ENCODE measurements around the gene DAND5. TPM values are rescaled to one million over a fixed set of nuclear protein-coding genes. Genes with fewer than 3 reads are reported as not detected.
A peak's percentile ranks its signal among the peaks of the same experiment; 100 is the strongest.
"Not testable (repeated sequence)": the region's sequence is repeated elsewhere in the genome, so short reads cannot be mapped to it uniquely, and the experiment has no call there.

Gene DAND5
- total and polyA plus RNA-seq, 9 donors, result 0.11 to 0.15 TPM; not detected in 7

DNA sequence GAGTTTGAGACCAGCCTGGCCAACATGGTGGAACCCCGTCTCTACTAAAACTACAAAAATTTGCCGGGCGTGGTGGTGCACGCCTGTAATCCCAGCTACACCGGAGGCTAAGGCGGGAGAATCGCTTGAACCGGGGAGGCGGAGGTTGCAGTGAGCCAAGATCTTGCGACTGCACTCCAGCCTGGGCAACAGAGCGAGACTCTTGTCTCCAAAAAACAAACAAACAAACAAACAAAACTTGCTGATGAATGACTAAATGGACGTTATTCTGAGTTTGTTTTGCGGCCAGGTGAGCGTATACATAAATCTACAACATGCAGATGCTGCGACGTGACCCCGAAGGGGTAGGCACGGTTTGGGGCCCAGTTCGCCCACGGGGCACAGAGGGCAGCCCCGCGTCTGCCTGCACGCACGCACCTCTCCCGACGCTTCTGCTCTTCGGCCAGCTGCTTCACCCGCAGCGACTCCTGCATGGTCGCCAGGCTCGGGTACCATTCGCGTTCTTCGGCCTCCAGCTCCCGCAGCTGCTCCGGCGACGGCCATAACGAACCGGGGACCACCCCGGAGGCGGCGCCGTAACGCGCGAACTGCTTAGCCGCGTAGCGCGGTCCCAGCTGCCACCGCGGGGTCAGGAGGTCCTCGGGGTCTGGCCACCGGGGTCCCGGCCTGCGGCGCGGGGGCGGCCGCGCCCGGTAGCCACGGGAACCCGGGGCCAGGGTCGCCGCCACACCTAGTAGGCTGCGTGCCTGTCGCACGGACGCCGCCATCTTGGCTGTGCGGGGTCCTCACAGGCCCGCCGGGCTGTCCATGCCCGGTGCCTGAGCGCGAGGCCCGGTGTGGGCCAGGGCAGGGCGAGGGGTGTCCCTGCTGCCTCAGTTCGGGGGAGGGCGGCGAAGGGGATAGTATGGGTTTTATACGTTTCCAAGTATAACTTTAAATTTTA lies 12.7 kb upstream of the DAND5 start, which contains the start of gene GADD45GIP1:
Gene GADD45GIP1, minus strand, starts transcription at position 778 of the 943 bp plus-strand sequence. Its CDS starts 11 bp downstream, at position 767.
- Histone ChIP-seq H3K36me3 (no peaks in the 10 kb centered on the region), H3K4me3 (peak within 1 kb of the TSS; percentile 76), H3K27ac (peak within 1 kb of the TSS; percentile 43 to 78), H3K27me3 (no peaks in the 10 kb centered on the region), H3K4me1 (ENCODE audit: insufficient read depth) (peaks cover 5% of the 10 kb centered on the region), H3K9me3 (no peaks in the 10 kb centered on the region)
- peak; percentile 72 to 85 (median 80) for DNase-seq
- intact Hi-C loops (cut with DNase I), result no loop called here
- 3 to 5% (median 5%) methylated on average over 73 to 84 of the region's 84 CpGs for WGBS, 3 donors
- TF ChIP-seq, protein P1, sequence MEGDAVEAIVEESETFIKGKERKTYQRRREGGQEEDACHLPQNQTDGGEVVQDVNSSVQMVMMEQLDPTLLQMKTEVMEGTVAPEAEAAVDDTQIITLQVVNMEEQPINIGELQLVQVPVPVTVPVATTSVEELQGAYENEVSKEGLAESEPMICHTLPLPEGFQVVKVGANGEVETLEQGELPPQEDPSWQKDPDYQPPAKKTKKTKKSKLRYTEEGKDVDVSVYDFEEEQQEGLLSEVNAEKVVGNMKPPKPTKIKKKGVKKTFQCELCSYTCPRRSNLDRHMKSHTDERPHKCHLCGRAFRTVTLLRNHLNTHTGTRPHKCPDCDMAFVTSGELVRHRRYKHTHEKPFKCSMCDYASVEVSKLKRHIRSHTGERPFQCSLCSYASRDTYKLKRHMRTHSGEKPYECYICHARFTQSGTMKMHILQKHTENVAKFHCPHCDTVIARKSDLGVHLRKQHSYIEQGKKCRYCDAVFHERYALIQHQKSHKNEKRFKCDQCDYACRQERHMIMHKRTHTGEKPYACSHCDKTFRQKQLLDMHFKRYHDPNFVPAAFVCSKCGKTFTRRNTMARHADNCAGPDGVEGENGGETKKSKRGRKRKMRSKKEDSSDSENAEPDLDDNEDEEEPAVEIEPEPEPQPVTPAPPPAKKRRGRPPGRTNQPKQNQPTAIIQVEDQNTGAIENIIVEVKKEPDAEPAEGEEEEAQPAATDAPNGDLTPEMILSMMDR (IDR thresholded peaks at IDR 0.05), result no peak
- TF ChIP-seq EP300 (IDR thresholded peaks at IDR 0.05) (no peak), POLR2A (IDR thresholded peaks at IDR 0.05) (peak; percentile 71)

DNA sequence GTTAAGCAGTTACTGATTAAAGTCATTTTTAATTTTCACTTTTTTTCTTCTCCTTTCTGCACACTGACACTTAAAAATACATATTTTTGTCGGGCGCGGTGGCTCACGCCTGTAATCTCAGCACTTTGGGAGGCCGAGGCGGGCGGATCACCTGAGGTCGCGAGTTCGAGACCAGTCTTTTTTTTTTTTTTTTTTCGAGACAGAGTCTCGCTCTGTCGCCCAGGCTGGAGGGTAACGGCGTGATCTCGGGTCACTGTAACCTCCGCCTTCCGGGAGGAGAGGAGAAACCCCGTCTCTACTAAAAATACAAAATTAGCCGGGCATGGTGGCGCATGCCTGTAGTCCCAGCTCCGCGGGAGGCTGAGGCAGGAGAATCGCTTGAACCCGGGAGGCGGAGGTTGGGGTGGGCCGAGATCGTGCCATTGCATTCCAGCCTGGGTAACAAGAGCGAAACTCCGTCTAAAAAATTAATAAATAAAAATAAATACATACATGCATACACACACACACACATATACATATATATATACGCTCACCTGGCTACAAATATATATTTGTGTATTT lies 11.9 kb upstream of the DAND5 start:
- H3K27ac ChIP-seq, result peak overlapping the region; percentile 43 to 78
- DNase-seq; intact Hi-C loops (cut with DNase I); H3K4me1 ChIP-seq (ENCODE audit: insufficient read depth); H3K9me3 ChIP-seq; H3K27me3 ChIP-seq; H3K36me3 ChIP-seq: not testable (repeated sequence)
- 24 to 31% (median 30%) methylated on average over 31 of the region's 31 CpGs for WGBS, 3 donors
- H3K4me3 ChIP-seq, result peak overlapping the region; percentile 76

DNA sequence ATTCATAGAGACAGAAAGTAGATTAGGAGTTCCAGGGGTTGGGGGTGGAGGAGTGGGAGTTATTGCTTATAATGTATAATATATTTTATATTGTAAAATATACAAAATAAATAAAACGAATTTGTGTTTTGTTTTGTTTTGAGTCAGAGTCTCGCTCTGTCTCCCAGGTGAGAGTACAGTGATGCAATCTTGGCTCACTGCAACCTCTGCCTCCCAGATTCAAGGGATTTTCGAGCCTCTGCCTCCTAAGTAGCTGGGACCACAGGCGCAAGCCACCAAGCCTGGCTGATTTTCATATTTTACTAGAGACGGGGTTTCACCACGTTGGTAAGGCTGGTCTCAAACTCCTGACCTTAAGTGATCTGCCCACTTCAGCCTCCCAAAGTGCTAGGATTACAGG lies 9.9 kb upstream of the DAND5 start:
- H3K4me1 ChIP-seq (ENCODE audit: insufficient read depth), result peaks cover 1% of the 10 kb centered on the region
- WGBS, 3 donors, result 56 to 62% (median 60%) methylated on average over 6 of the region's 6 CpGs
- DNase-seq, result no peak
- intact Hi-C loops (cut with DNase I), result no loop called here
- TF ChIP-seq POLR2A (IDR thresholded peaks at IDR 0.05) (no peak), EP300 (IDR thresholded peaks at IDR 0.05) (no peak)
- TF ChIP-seq, protein P1 (IDR thresholded peaks at IDR 0.05), result no peak
- no peaks in the 10 kb centered on the region for H3K27me3 ChIP-seq
- H3K27ac ChIP-seq, result no peak overlapping the region
- no peaks in the 10 kb centered on the region for H3K9me3 ChIP-seq
- no peak overlapping the region for H3K4me3 ChIP-seq
- no peaks in the 10 kb centered on the region for H3K36me3 ChIP-seq

DNA sequence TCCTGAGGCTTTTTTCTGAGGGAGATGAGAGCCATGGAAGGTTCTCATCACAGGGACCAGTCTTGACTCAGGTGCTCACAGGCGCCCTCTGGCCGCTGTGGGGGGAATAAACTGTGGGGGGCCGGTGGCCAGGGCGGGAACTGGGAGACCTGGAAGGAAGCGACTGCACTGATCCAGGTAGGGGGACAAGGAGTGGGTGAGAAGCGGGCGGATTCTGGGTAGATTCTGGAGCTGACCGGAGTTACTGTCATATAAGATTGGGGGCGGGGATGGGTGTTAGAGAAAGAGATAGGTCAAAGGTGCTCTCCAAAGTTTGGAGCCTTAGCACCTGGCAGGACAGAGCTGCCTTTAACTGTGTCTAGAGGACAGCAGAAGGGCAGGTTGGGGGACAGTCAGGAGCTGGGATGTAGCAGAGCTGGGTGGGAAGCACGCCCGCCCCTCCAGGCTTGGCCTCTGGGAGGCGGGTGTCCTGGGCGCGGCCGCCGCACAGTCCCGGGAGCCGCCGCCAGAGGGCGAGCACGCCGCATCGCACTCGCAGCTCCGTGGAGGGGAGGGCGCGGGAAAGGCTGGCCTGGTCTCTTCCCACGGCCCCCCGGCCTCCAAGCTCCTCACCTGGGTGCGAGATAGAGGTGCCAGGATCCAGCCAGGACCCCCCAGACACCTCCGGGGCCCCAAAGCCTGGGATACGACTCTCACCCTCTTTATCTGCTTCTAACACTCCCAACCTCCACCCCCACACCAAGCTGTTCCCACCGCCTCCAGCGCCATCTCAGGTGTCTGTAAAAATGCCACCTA lies 4.2 kb upstream of the DAND5 start:
- H3K4me3 ChIP-seq, result peak overlapping the region; percentile 32
- 1% methylated on average over 32 to 34 of the region's 34 CpGs for WGBS, 3 donors
- DNase-seq, result peak; percentile 63 to 86 (median 78)
- intact Hi-C loops (cut with DNase I), result no loop called here
- no peaks in the 10 kb centered on the region for H3K9me3 ChIP-seq
- TF ChIP-seq, protein P1 (IDR thresholded peaks at IDR 0.05), result peak; percentile 60 to 98 (median 92)
- no peak for TF ChIP-seq EP300 (IDR thresholded peaks at IDR 0.05)
- no peaks in the 10 kb centered on the region for H3K4me1 ChIP-seq (ENCODE audit: insufficient read depth)
- no peaks in the 10 kb centered on the region for H3K36me3 ChIP-seq
- H3K27ac ChIP-seq, result no peak overlapping the region
- no peaks in the 10 kb centered on the region for H3K27me3 ChIP-seq

Measured in ovary (tissue), 9 donors.